WTC11 (cell line): Measurements from ENCODE around the gene MAB21L1. TPM values are rescaled to one million over a fixed set of nuclear protein-coding genes. Genes with fewer than 3 reads are reported as not detected.

ENCODE experiments used
- ATAC-seq: fragments of 200-7000 bp; cut with Tn5 transposase; 2 replicates; pipeline ENCODE4 v1.10.0; 2021; ENCODE audit warnings: mild to moderate bottlenecking, moderate library complexity
- CTCF ChIA-PET: fragments of 300-600 bp; sonication (Branson Sonifier 250); formaldehyde crosslinking; loops from one replicate; lab custom pipeline; 2021; ENCODE audit warnings: antibody characterized with exemption; lab: Charles Lee
- POLR2A ChIA-PET: fragments of 350-600 bp; sonication (Branson Sonifier 250); formaldehyde crosslinking; loops from one replicate; lab custom pipeline; 2021; ENCODE audit warnings: antibody characterized with exemption; lab: Charles Lee
- DNase-seq: peaks from one replicate; pipeline ENCODE4 v3.0.0; 2021; ENCODE audit warnings: low spot score
- H3K27ac Mint-ChIP-seq: 2 replicates; pipeline ENCODE4 v1.8.0; 2021; ENCODE audit warnings: mixed read lengths
- H3K27me3 Mint-ChIP-seq: 2 replicates; pipeline ENCODE4 v1.8.0; 2021; ENCODE audit warnings: low read depth, mild to moderate bottlenecking, moderate library complexity, mixed read lengths
- H3K36me3 Mint-ChIP-seq: 2 replicates; pipeline ENCODE4 v1.8.0; 2021; ENCODE audit warnings: mixed read lengths
- H3K4me1 Mint-ChIP-seq: 2 replicates; pipeline ENCODE4 v1.8.0; 2022; ENCODE audit warnings: mixed read lengths
- H3K4me3 Mint-ChIP-seq: 2 replicates; pipeline ENCODE4 v1.8.0; 2021; ENCODE audit warnings: mild to moderate bottlenecking, moderate library complexity, mixed read lengths
- H3K9me3 Mint-ChIP-seq: 2 replicates; pipeline ENCODE4 v1.8.0; 2021; ENCODE audit warnings: mixed read lengths
- CREM ChIP-seq: sonication (generic); formaldehyde crosslinking; IDR thresholded peaks from 2 replicates; pipeline ENCODE4 v1.8.1; 2022; ENCODE audit warnings: mild to moderate bottlenecking, missing genetic modification reagents, moderate library complexity
- CTCF ChIP-seq: fragments of 200-600 bp; IDR thresholded peaks from 2 replicates; pipeline ENCODE4 v1.8.0; 2022; ENCODE audit warnings: antibody characterized with exemption
- E2F5 ChIP-seq: sonication (generic); formaldehyde crosslinking; IDR thresholded peaks from 2 replicates; pipeline ENCODE4 v1.8.1; 2022; ENCODE audit warnings: mild to moderate bottlenecking, moderate library complexity, missing genetic modification reagents
- EMX1 ChIP-seq: fragments of 250-450 bp; sonication (Bioruptor Pico); IDR thresholded peaks from 2 replicates; pipeline ENCODE4 v1.8.0; 2021; ENCODE audit warnings: mild to moderate bottlenecking
- FOXP4 ChIP-seq: sonication (generic); formaldehyde crosslinking; IDR thresholded peaks from 2 replicates; pipeline ENCODE4 v1.8.0; 2022; ENCODE audit warnings: mild to moderate bottlenecking, missing genetic modification reagents
- GABPB1 ChIP-seq: sonication (generic); formaldehyde crosslinking; IDR thresholded peaks from 2 replicates; pipeline ENCODE4 v1.8.1; 2023; ENCODE audit warnings: mild to moderate bottlenecking, missing genetic modification reagents
- GRHL2 ChIP-seq: fragments of 250-450 bp; sonication (Bioruptor Pico); IDR thresholded peaks from 2 replicates; pipeline ENCODE4 v1.8.0; 2022; ENCODE audit warnings: mild to moderate bottlenecking, moderate library complexity; ENCODE audit not compliant: insufficient replicate concordance, severe bottlenecking
- IRF2 ChIP-seq: sonication (generic); formaldehyde crosslinking; IDR thresholded peaks from 2 replicates; pipeline ENCODE4 v1.8.0; 2022; ENCODE audit warnings: low read depth, missing genetic modification reagents, borderline replicate concordance
- JAZF1 ChIP-seq: fragments of 250-450 bp; sonication (Bioruptor Pico); IDR thresholded peaks from 2 replicates; pipeline ENCODE4 v1.9.0; 2021; ENCODE audit warnings: moderate library complexity, mild to moderate bottlenecking, inconsistent platforms
- JUN ChIP-seq: sonication (generic); formaldehyde crosslinking; IDR thresholded peaks from 2 replicates; pipeline ENCODE4 v1.8.0; 2023; ENCODE audit warnings: mild to moderate bottlenecking, missing genetic modification reagents
- KAT7 ChIP-seq: sonication (generic); formaldehyde crosslinking; IDR thresholded peaks from 2 replicates; pipeline ENCODE4 v1.8.1; 2023; ENCODE audit warnings: missing genetic modification reagents, mild to moderate bottlenecking, borderline replicate concordance
- MAX ChIP-seq: sonication (generic); formaldehyde crosslinking; IDR thresholded peaks from 2 replicates; pipeline ENCODE4 v1.8.0; 2022; ENCODE audit warnings: mild to moderate bottlenecking, missing genetic modification reagents
- MYBL2 ChIP-seq: sonication (generic); formaldehyde crosslinking; IDR thresholded peaks from 2 replicates; pipeline ENCODE4 v1.8.1; 2023; ENCODE audit warnings: mild to moderate bottlenecking, moderate library complexity, missing genetic modification reagents
- NFYB ChIP-seq: sonication (generic); formaldehyde crosslinking; conservative IDR thresholded peaks from 2 replicates; pipeline ENCODE4 v1.8.0; 2022; ENCODE audit warnings: low read depth, missing genetic modification reagents
- NR1H2 ChIP-seq: sonication (generic); formaldehyde crosslinking; IDR thresholded peaks from 2 replicates; pipeline ENCODE4 v1.9.0; 2021; ENCODE audit warnings: mild to moderate bottlenecking, moderate library complexity, missing genetic modification reagents
- PRDM15 ChIP-seq: sonication (generic); formaldehyde crosslinking; IDR thresholded peaks from 2 replicates; pipeline ENCODE4 v1.8.0; 2022; ENCODE audit warnings: missing genetic modification reagents
- SMAD4 ChIP-seq: sonication (generic); formaldehyde crosslinking; IDR thresholded peaks from 2 replicates; pipeline ENCODE4 v1.8.0; 2022; ENCODE audit warnings: mild to moderate bottlenecking, missing genetic modification reagents
- TCF7 ChIP-seq: sonication (generic); formaldehyde crosslinking; IDR thresholded peaks from 2 replicates; pipeline ENCODE4 v1.8.0; 2022; ENCODE audit warnings: mild to moderate bottlenecking, low read depth, missing genetic modification reagents, moderate library complexity
- ZNF281 ChIP-seq: sonication (generic); formaldehyde crosslinking; IDR thresholded peaks from 2 replicates; pipeline ENCODE4 v1.8.0; 2023; ENCODE audit warnings: mild to moderate bottlenecking, missing genetic modification reagents
- ZNF425 ChIP-seq: fragments of 250-450 bp; sonication (Bioruptor Pico); conservative IDR thresholded peaks from 2 replicates; pipeline ENCODE4 v1.9.0; 2021; ENCODE audit warnings: mild to moderate bottlenecking
- total RNA-seq: library from RNA; stranded (reverse); gene quantifications from 3 replicates; pipeline ENCODE4 v1.2.3, GENCODE V29; 2021

MAB21L1 gene
- total RNA-seq, 1 experiment from 2014 or later, result 0.15 TPM

- no peak for ATAC-seq
- no peak for DNase-seq
- H3K4me3 Mint-ChIP-seq, result no peak overlapping the region
- H3K36me3 Mint-ChIP-seq, result no peaks in the 10 kb centered on the region
- peaks cover 22% of the 10 kb centered on the region for H3K4me1 Mint-ChIP-seq
- no peaks in the 10 kb centered on the region for H3K9me3 Mint-ChIP-seq
- POLR2A ChIA-PET, result no interaction called here
- TF ChIP-seq EMX1 (CRISPR knock-in tag) (no peak), ZNF425 (CRISPR knock-in tag) (no peak), MAX (CRISPR knock-in tag) (no peak), CREM (no peak), SMAD4 (no peak), KAT7 (CRISPR knock-in tag) (no peak), FOXP4 (CRISPR knock-in tag) (no peak), NR1H2 (CRISPR knock-in tag) (no peak), GRHL2 (CRISPR knock-in tag) (no peak), NFYB (CRISPR knock-in tag) (no peak), JUN (no peak), CTCF (no peak), PRDM15 (CRISPR knock-in tag) (no peak), GABPB1 (no peak), IRF2 (CRISPR knock-in tag) (no peak), E2F5 (no peak), TCF7 (no peak), ZNF281 (CRISPR knock-in tag) (no peak), MYBL2 (CRISPR knock-in tag) (no peak), JAZF1 (CRISPR knock-in tag) (no peak)
- TF ChIP-seq, all 79 proteins: peak for 0
- H3K27ac Mint-ChIP-seq, result no peak overlapping the region
- CTCF ChIA-PET, result no interaction called here
- H3K27me3 Mint-ChIP-seq, result peaks cover 46% of the 10 kb centered on the region
These were observed 8.3 kb downstream of the MAB21L1 start for GRCh38 chr13:35468195-35468594.
